ENCODE measurements around the gene ABCA2.

Gene ABCA2

GRCh38 chr9:136963751-136964150 lies 64.3 kb downstream of the ABCA2 start:
- no peak for ATAC-seq
- TF ChIP-seq PPARA (CRISPR knock-in tag; IDR thresholded peaks at IDR 0.05; ENCODE audit: borderline replicate concordance) (no peak), PATZ1 (CRISPR knock-in tag; IDR thresholded peaks at IDR 0.05; ENCODE audit: borderline replicate concordance) (no peak), BACH2 (CRISPR knock-in tag; IDR thresholded peaks at IDR 0.05; ENCODE audit: borderline replicate concordance) (no peak), GLIS3 (CRISPR knock-in tag; IDR thresholded peaks at IDR 0.05) (no peak), ISL1 (CRISPR knock-in tag; IDR thresholded peaks at IDR 0.05) (no peak), CSDC2 (CRISPR knock-in tag; IDR thresholded peaks at IDR 0.05) (no peak), ZC3H10 (CRISPR knock-in tag; IDR thresholded peaks at IDR 0.05) (no peak), RARB (CRISPR knock-in tag; IDR thresholded peaks at IDR 0.05) (no peak), SNAI2 (CRISPR knock-in tag; IDR thresholded peaks at IDR 0.05) (no peak), ZFP30 (CRISPR knock-in tag; IDR thresholded peaks at IDR 0.05) (no peak), CREB5 (CRISPR knock-in tag; IDR thresholded peaks at IDR 0.05; ENCODE audit: low read depth) (no peak), TOX (CRISPR knock-in tag; IDR thresholded peaks at IDR 0.05; ENCODE audit: borderline replicate concordance) (no peak), ARNTL (CRISPR knock-in tag; IDR thresholded peaks at IDR 0.05; ENCODE audit: borderline replicate concordance, low read depth) (no peak), ZNF8 (CRISPR knock-in tag; IDR thresholded peaks at IDR 0.05) (no peak), ZNF70 (CRISPR knock-in tag; IDR thresholded peaks at IDR 0.05) (no peak)

- ATAC-seq = no peak
- TF ChIP-seq SNAI2 (CRISPR knock-in tag; IDR thresholded peaks at IDR 0.05) = no peak
- TF ChIP-seq ZC3H10 (CRISPR knock-in tag; IDR thresholded peaks at IDR 0.05) = no peak
- TF ChIP-seq RARB (CRISPR knock-in tag; IDR thresholded peaks at IDR 0.05) = no peak
- no peak for TF ChIP-seq ZNF565 (CRISPR knock-in tag; conservative IDR thresholded peaks at IDR 0.05; ENCODE audit: low read depth)
- TF ChIP-seq ARNTL (CRISPR knock-in tag; IDR thresholded peaks at IDR 0.05; ENCODE audit: borderline replicate concordance, low read depth) = no peak
- TF ChIP-seq CREB5 (CRISPR knock-in tag; IDR thresholded peaks at IDR 0.05; ENCODE audit: low read depth) = no peak
- TF ChIP-seq TCF4 (CRISPR knock-in tag; IDR thresholded peaks at IDR 0.05; ENCODE audit: borderline replicate concordance) = no peak
- no peak for TF ChIP-seq CSDC2 (CRISPR knock-in tag; IDR thresholded peaks at IDR 0.05)
- no peak for TF ChIP-seq ISL1 (CRISPR knock-in tag; IDR thresholded peaks at IDR 0.05)
- no peak for TF ChIP-seq ZFP30 (CRISPR knock-in tag; IDR thresholded peaks at IDR 0.05)
- TF ChIP-seq ESRRG (CRISPR knock-in tag; IDR thresholded peaks at IDR 0.05) = no peak
- TF ChIP-seq, protein P1, sequence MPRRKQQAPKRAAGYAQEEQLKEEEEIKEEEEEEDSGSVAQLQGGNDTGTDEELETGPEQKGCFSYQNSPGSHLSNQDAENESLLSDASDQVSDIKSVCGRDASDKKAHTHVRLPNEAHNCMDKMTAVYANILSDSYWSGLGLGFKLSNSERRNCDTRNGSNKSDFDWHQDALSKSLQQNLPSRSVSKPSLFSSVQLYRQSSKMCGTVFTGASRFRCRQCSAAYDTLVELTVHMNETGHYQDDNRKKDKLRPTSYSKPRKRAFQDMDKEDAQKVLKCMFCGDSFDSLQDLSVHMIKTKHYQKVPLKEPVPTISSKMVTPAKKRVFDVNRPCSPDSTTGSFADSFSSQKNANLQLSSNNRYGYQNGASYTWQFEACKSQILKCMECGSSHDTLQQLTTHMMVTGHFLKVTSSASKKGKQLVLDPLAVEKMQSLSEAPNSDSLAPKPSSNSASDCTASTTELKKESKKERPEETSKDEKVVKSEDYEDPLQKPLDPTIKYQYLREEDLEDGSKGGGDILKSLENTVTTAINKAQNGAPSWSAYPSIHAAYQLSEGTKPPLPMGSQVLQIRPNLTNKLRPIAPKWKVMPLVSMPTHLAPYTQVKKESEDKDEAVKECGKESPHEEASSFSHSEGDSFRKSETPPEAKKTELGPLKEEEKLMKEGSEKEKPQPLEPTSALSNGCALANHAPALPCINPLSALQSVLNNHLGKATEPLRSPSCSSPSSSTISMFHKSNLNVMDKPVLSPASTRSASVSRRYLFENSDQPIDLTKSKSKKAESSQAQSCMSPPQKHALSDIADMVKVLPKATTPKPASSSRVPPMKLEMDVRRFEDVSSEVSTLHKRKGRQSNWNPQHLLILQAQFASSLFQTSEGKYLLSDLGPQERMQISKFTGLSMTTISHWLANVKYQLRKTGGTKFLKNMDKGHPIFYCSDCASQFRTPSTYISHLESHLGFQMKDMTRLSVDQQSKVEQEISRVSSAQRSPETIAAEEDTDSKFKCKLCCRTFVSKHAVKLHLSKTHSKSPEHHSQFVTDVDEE (CRISPR knock-in tag; IDR thresholded peaks at IDR 0.05) = no peak
Observed at GRCh38 chr9:136963341-136963740, 64.7 kb downstream of the ABCA2 start.

DNA sequence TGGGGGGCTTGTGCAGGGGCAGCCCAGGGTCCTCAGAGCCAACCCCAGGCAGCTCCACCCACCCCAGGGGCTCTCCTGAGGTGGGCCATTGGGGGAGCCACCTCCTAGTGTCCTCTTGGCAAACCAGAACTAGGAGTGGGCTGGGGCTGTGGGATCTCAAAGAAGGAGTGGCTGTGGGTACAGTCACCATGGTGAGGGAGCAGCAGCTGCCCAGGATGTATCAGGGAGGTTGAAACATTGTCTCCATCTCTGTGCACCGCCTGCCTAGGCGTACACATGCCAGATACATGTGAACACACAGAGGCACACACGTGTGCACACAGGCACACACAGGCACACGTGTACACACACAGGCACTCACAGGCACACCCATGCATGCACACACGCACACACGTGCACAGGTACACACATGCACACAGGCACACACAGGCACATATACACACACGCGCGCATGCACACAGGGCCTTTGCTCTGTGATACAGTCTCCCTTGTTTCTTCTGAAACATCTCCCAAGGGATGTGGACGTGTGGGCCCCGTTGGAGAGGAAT lies 65.3 kb downstream of the ABCA2 start:
- TF ChIP-seq CSDC2 (CRISPR knock-in tag; IDR thresholded peaks at IDR 0.05) (no peak), SNAI2 (CRISPR knock-in tag; IDR thresholded peaks at IDR 0.05) (no peak), ZFP3 (CRISPR knock-in tag; IDR thresholded peaks at IDR 0.05) (no peak), TCF4 (CRISPR knock-in tag; IDR thresholded peaks at IDR 0.05; ENCODE audit: borderline replicate concordance) (no peak), BACH2 (CRISPR knock-in tag; IDR thresholded peaks at IDR 0.05; ENCODE audit: borderline replicate concordance) (no peak)
- ATAC-seq = no peak

- ATAC-seq = no peak
- TF ChIP-seq, protein P2, sequence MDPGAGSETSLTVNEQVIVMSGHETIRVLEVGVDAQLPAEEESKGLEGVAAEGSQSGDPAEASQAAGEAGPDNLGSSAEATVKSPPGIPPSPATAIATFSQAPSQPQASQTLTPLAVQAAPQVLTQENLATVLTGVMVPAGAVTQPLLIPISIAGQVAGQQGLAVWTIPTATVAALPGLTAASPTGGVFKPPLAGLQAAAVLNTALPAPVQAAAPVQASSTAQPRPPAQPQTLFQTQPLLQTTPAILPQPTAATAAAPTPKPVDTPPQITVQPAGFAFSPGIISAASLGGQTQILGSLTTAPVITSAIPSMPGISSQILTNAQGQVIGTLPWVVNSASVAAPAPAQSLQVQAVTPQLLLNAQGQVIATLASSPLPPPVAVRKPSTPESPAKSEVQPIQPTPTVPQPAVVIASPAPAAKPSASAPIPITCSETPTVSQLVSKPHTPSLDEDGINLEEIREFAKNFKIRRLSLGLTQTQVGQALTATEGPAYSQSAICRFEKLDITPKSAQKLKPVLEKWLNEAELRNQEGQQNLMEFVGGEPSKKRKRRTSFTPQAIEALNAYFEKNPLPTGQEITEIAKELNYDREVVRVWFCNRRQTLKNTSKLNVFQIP (CRISPR knock-in tag; IDR thresholded peaks at IDR 0.05; ENCODE audit: borderline replicate concordance, low read depth) = no peak
- TF ChIP-seq ESRRG (CRISPR knock-in tag; IDR thresholded peaks at IDR 0.05) = no peak
- TF ChIP-seq ARNTL (CRISPR knock-in tag; IDR thresholded peaks at IDR 0.05; ENCODE audit: borderline replicate concordance, low read depth) = no peak
- TF ChIP-seq RARB (CRISPR knock-in tag; IDR thresholded peaks at IDR 0.05) = no peak
- no peak for TF ChIP-seq ZNF70 (CRISPR knock-in tag; IDR thresholded peaks at IDR 0.05)
- TF ChIP-seq ZNF565 (CRISPR knock-in tag; conservative IDR thresholded peaks at IDR 0.05; ENCODE audit: low read depth) = no peak
- no peak for TF ChIP-seq ISL1 (CRISPR knock-in tag; IDR thresholded peaks at IDR 0.05)
- TF ChIP-seq, protein P3, sequence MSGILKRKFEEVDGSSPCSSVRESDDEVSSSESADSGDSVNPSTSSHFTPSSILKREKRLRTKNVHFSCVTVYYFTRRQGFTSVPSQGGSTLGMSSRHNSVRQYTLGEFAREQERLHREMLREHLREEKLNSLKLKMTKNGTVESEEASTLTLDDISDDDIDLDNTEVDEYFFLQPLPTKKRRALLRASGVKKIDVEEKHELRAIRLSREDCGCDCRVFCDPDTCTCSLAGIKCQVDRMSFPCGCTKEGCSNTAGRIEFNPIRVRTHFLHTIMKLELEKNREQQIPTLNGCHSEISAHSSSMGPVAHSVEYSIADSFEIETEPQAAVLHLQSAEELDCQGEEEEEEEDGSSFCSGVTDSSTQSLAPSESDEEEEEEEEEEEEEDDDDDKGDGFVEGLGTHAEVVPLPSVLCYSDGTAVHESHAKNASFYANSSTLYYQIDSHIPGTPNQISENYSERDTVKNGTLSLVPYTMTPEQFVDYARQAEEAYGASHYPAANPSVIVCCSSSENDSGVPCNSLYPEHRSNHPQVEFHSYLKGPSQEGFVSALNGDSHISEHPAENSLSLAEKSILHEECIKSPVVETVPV (CRISPR knock-in tag; IDR thresholded peaks at IDR 0.05) = no peak
- no peak for TF ChIP-seq ZC3H10 (CRISPR knock-in tag; IDR thresholded peaks at IDR 0.05)
Observed at GRCh38 chr9:136962163-136962562, 65.9 kb downstream of the ABCA2 start.

Data from SK-N-SH treated with all-trans-retinoic acid at 6 μM for 48 hours (cell line).